ENCODE data around the gene MEOX1. TPM values are rescaled to one million over a fixed set of nuclear protein-coding genes. Genes with fewer than 3 reads are reported as not detected.

Gene MEOX1
- total RNA-seq, 1 donor from 2014 or later: not detected

- no peak for DNase-seq (ENCODE audit: low read depth)
Observed at GRCh38 chr17:43591779-43592562, 69.8 kb downstream of the MEOX1 start.

DNA sequence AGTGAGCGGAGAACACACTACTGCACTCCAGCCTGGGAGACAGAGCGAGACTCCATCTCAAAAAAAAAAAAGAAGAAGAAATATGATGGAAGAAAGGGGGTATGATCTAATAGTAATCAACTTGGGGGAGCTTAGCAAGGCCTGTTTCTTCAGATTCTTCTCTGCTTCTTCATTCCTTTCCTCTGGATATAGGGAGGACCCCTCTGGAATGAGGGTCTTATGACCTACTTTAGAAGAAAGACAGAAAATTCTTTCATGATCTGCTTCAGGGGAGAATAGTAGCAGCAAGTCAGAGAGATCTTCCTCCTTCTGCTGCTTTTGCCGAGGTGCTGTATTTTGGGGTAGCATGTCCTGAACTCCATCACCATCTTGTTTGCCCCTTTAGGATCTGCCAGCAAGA lies 70.7 kb downstream of the MEOX1 start:
- no peak for DNase-seq (ENCODE audit: low read depth)

Other genes with a start within 250 kb of the MEOX1 start
- gene DHX8, start 177.9 kb downstream of the MEOX1 start, total RNA-seq: 29.3 and 57.4 TPM in 2 replicates
- 1.9 and 5.7 TPM in 2 replicates for gene ETV4, start 115.6 kb downstream of the MEOX1 start, total RNA-seq
- gene SOST, start 96.9 kb upstream of the MEOX1 start, total RNA-seq: not detected in 2 replicates
- 96.0 and 132 TPM in 2 replicates for gene DUSP3, start 117.1 kb upstream of the MEOX1 start, total RNA-seq
- gene CFAP97D1, start 118.5 kb upstream of the MEOX1 start, total RNA-seq: under 0.01 TPM in 1 of 2 replicates, not detected in the other
- gene MPP3, start 171.2 kb upstream of the MEOX1 start, total RNA-seq: 6.8 and 8.5 TPM in 2 replicates
- gene CD300LG, start 185.3 kb upstream of the MEOX1 start, total RNA-seq: not detected in 2 replicates
- 1.7 and 3.6 TPM in 2 replicates for gene MPP2, start 245.6 kb upstream of the MEOX1 start, total RNA-seq

Measured in renal cortical epithelial cell (primary cell).